Lower leg skin (tissue), 3 donors: ENCODE results near the gene DESI1.

ENCODE experiments used
- POLR2A ChIP-seq, 2 donors: fragments of 450-650 bp; IDR thresholded peaks; one replicate each; pipeline ENCODE4 v1.6.1; 2016 to 2017; ENCODE audit warnings: antibody characterized with exemption in 2 of 2, mild to moderate bottlenecking in 1 of 2, moderate library complexity in 1 of 2
- TF ChIP-seq, protein P1 (sequence below), 3 donors: fragments of 450-650 bp; IDR thresholded peaks; one replicate each; pipeline ENCODE4 v1.5.1; 2016; ENCODE audit warnings: antibody characterized with exemption in 3 of 3, mild to moderate bottlenecking in 3 of 3, moderate library complexity in 2 of 3

DNA sequence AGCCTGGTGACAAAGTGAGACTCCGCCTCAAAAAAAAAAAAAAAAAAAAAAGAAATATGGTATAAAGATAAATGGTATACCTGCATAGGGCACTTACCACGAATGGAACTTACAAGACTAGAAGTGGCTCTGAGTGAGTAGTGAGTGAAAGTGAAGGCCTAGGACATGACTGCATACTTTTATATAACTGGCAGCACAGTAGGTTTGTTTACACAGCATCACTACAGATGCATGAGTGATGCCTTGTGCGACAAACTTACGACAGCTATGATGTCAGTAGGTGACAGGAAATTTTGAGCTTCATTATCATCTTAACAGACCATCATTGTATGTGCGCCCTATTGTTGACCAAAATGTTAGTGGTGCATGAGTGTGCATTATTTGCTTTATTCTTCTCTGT lies 17.9 kb upstream of the DESI1 start:
- TF ChIP-seq, protein P1, sequence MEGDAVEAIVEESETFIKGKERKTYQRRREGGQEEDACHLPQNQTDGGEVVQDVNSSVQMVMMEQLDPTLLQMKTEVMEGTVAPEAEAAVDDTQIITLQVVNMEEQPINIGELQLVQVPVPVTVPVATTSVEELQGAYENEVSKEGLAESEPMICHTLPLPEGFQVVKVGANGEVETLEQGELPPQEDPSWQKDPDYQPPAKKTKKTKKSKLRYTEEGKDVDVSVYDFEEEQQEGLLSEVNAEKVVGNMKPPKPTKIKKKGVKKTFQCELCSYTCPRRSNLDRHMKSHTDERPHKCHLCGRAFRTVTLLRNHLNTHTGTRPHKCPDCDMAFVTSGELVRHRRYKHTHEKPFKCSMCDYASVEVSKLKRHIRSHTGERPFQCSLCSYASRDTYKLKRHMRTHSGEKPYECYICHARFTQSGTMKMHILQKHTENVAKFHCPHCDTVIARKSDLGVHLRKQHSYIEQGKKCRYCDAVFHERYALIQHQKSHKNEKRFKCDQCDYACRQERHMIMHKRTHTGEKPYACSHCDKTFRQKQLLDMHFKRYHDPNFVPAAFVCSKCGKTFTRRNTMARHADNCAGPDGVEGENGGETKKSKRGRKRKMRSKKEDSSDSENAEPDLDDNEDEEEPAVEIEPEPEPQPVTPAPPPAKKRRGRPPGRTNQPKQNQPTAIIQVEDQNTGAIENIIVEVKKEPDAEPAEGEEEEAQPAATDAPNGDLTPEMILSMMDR (IDR thresholded peaks at IDR 0.05) = no peak
- no peak for TF ChIP-seq POLR2A (IDR thresholded peaks at IDR 0.05)
